Measurements from ENCODE around the gene MAP1S. TPM values are rescaled to one million over a fixed set of nuclear protein-coding genes. Genes with fewer than 3 reads are reported as not detected.

The MAP1S gene
- 26.1 to 33.6 TPM (median 30.2 TPM) in 5 replicates for total RNA-seq (2022; extraction: Qiagen RNA extraction; ENCODE audit: low read depth)

GRCh38 chr19:17718947-17719711 lies at the start of gene MAP1S:
Gene MAP1S, plus strand, starts transcription at chr19:17719480. Its CDS starts 23 bp downstream, at chr19:17719503.

GRCh38 chr19:17687857-17688784 lies 31.2 kb upstream of the MAP1S start, which contains the start of gene UNC13A:
Gene UNC13A, minus strand, starts transcription at chr19:17688354. Its CDS starts 155 bp downstream, at chr19:17688199.

GRCh38 chr19:17751103-17751911 lies 32.0 kb downstream of the MAP1S start, which contains the start of gene FCHO1:
Gene FCHO1, plus strand, starts transcription at chr19:17751477. Its CDS starts 3,688 bp downstream, at chr19:17755165.

Other genes starting within 250 kb of the MAP1S start
- gene SLC27A1, start 249.0 kb upstream of the MAP1S start, total RNA-seq (2022; extraction: Qiagen RNA extraction; ENCODE audit: low read depth) = 2.6 to 3.2 TPM (median 3.1 TPM) in 5 replicates
- gene PGLS, start 207.8 kb upstream of the MAP1S start, total RNA-seq (2022; extraction: Qiagen RNA extraction; ENCODE audit: low read depth) = 47.9 to 75.7 TPM (median 65.7 TPM) in 5 replicates
- gene COLGALT1, start 163.8 kb upstream of the MAP1S start, total RNA-seq (2022; extraction: Qiagen RNA extraction; ENCODE audit: low read depth) = 61.6 to 80.3 TPM (median 73.3 TPM) in 5 replicates
- gene UNC13A, start 31.1 kb upstream of the MAP1S start, total RNA-seq (2022; extraction: Qiagen RNA extraction; ENCODE audit: low read depth) = 1.6 to 2.2 TPM (median 1.8 TPM) in 5 replicates
- 16.5 to 22.2 TPM (median 19.9 TPM) in 5 replicates for gene FCHO1, start 32.0 kb downstream of the MAP1S start, total RNA-seq (2022; extraction: Qiagen RNA extraction; ENCODE audit: low read depth)
- gene B3GNT3, start 75.7 kb downstream of the MAP1S start, total RNA-seq (2022; extraction: Qiagen RNA extraction; ENCODE audit: low read depth) = 3.2 to 4.3 TPM (median 3.9 TPM) in 5 replicates
- gene INSL3, start 102.0 kb downstream of the MAP1S start, total RNA-seq (2022; extraction: Qiagen RNA extraction; ENCODE audit: low read depth) = 0.30 to 0.59 TPM (median 0.52 TPM) in 5 replicates
- 0.20 to 0.43 TPM (median 0.26 TPM) in 5 replicates for gene JAK3, start 128.5 kb downstream of the MAP1S start, total RNA-seq (2022; extraction: Qiagen RNA extraction; ENCODE audit: low read depth)
- gene RPL18A, start 140.4 kb downstream of the MAP1S start, total RNA-seq (2022; extraction: Qiagen RNA extraction; ENCODE audit: low read depth) = 2,010 to 2,240 TPM (median 2,067 TPM) in 5 replicates
- 0.13 to 0.24 TPM (median 0.13 TPM) in 5 replicates for gene SLC5A5, start 152.5 kb downstream of the MAP1S start, total RNA-seq (2022; extraction: Qiagen RNA extraction; ENCODE audit: low read depth)
- gene CCDC124, start 213.5 kb downstream of the MAP1S start, total RNA-seq (2022; extraction: Qiagen RNA extraction; ENCODE audit: low read depth) = 87.8 to 113 TPM (median 92.8 TPM) in 5 replicates
- 0.22 to 0.76 TPM (median 0.63 TPM) in 5 replicates for gene KCNN1, start 247.6 kb downstream of the MAP1S start, total RNA-seq (2022; extraction: Qiagen RNA extraction; ENCODE audit: low read depth)

Data from A549 treated with DMSO at 1 μM for 4 hours (cell line).